HepG2 (cell line): Measurements from ENCODE around the gene NPTXR. TPM values are rescaled to one million over a fixed set of nuclear protein-coding genes. Genes with fewer than 3 reads are reported as not detected.

Experiments
- ELF3 ChIP-seq: IDR thresholded peaks from 2 replicates; pipeline ENCODE4 v1.6.1; 2016; ENCODE audit warnings: missing genetic modification reagents, missing compliant biosample characterization
- ETV5 ChIP-seq: IDR thresholded peaks from 2 replicates; pipeline ENCODE4 v1.6.1; 2018; ENCODE audit warnings: missing biosample characterization, missing genetic modification reagents, inconsistent platforms, borderline replicate concordance
- ETV6 ChIP-seq: sonication (generic); formaldehyde crosslinking; conservative IDR thresholded peaks from 2 replicates; pipeline ENCODE4 v1.4.0; 2020; ENCODE audit warnings: missing genetic modification reagents
- GATA4 ChIP-seq: sonication (generic); IDR thresholded peaks from 2 replicates; pipeline ENCODE4 v1.6.1; 2016; ENCODE audit warnings: antibody characterized with exemption, low read depth, borderline replicate concordance
- KDM5A ChIP-seq: fragments of 200-600 bp; sonication (generic); IDR thresholded peaks from 2 replicates; pipeline ENCODE4 v1.7.0; 2018; ENCODE audit warnings: antibody characterized with exemption, mild to moderate bottlenecking, low read length, borderline replicate concordance
- KMT2A ChIP-seq: sonication (generic); formaldehyde crosslinking; IDR thresholded peaks from 2 replicates; pipeline ENCODE4 v1.4.0; 2020; ENCODE audit warnings: missing genetic modification reagents
- MYNN ChIP-seq: sonication (generic); formaldehyde crosslinking; IDR thresholded peaks from 2 replicates; pipeline ENCODE4 v1.4.0; 2020; ENCODE audit warnings: mild to moderate bottlenecking, low read depth, missing genetic modification reagents
- RARA ChIP-seq: IDR thresholded peaks from 2 replicates; pipeline ENCODE4 v1.6.1; 2016; ENCODE audit warnings: missing genetic modification reagents, missing compliant biosample characterization
- RBM22 ChIP-seq: fragments of 200-400 bp; formaldehyde crosslinking; optimal IDR thresholded peaks from 2 replicates; pipeline ENCODE3; 2017; ENCODE audit warnings: mild to moderate bottlenecking, low read length, moderate library complexity
- TARDBP ChIP-seq: sonication (generic); formaldehyde crosslinking; IDR thresholded peaks from 2 replicates; pipeline ENCODE4 v1.8.0; 2022; ENCODE audit warnings: mild to moderate bottlenecking, missing genetic modification reagents
- YEATS4 ChIP-seq: sonication (generic); formaldehyde crosslinking; IDR thresholded peaks from 2 replicates; pipeline ENCODE4 v1.4.0; 2020; ENCODE audit warnings: missing genetic modification reagents, borderline replicate concordance
- ZFP41 ChIP-seq: sonication (generic); formaldehyde crosslinking; IDR thresholded peaks from 2 replicates; pipeline ENCODE4 v1.4.0; 2020; ENCODE audit warnings: mild to moderate bottlenecking, missing genetic modification reagents, borderline replicate concordance
- ZFYVE20 ChIP-seq: sonication (generic); formaldehyde crosslinking; IDR thresholded peaks from 2 replicates; pipeline ENCODE4 v1.8.0; 2023; ENCODE audit warnings: low read depth, mild to moderate bottlenecking, moderate library complexity, missing genetic modification reagents, borderline replicate concordance
- ZNF296 ChIP-seq: sonication (generic); formaldehyde crosslinking; conservative IDR thresholded peaks from 2 replicates; pipeline ENCODE4 v1.5.0; 2020; ENCODE audit warnings: mild to moderate bottlenecking, missing genetic modification reagents
- ZNF644 ChIP-seq: IDR thresholded peaks from 2 replicates; pipeline ENCODE4 v1.6.1; 2016; ENCODE audit warnings: low read depth
- ZNF720 ChIP-seq: sonication (generic); formaldehyde crosslinking; IDR thresholded peaks from 2 replicates; pipeline ENCODE4 v1.4.0; 2020; ENCODE audit warnings: missing genetic modification reagents
- ZNF724P ChIP-seq: sonication (generic); formaldehyde crosslinking; IDR thresholded peaks from 2 replicates; pipeline ENCODE4 v1.8.0; 2022; ENCODE audit warnings: missing genetic modification reagents, borderline replicate concordance
- ZNF792 ChIP-seq: IDR thresholded peaks from 2 replicates; pipeline ENCODE4 v1.6.1; 2016
- polyA plus RNA-seq, 8 experiments: library from polyadenylated mRNA; depleted of rRNA in 3 of 8; stranded (reverse) in 7 of 8; unstranded in 1 of 8; fragments of >200 nt; fragmentation: Illumina TruSeq in 4 of 8; extraction: Trizol in 4 of 8; gene quantifications; 2 replicates each; pipeline versions ENCODE4 v1.2.1 to v1.2.3, GENCODE V29; 2011 to 2016; ENCODE audit warnings: low read depth in 4 of 8, missing spikeins in 1 of 8, mixed read lengths in 1 of 8; ENCODE audit not compliant: insufficient read depth in 1 of 8
- total RNA-seq, 5 experiments: library from RNA; depleted of rRNA; stranded (reverse); fragments of >200 nt; fragmentation: Illumina TruSeq; extraction: Trizol; gene quantifications; 2 replicates each; pipeline ENCODE4 v1.2.3, GENCODE V29; 2016; ENCODE audit warnings: low read depth in 1 of 5
- TF ChIP-seq, protein P1 (sequence below), 2 experiments: sonication (generic) in 1 of 2; formaldehyde crosslinking in 1 of 2; IDR thresholded peaks; 2 replicates each; pipeline versions ENCODE4 v1.4.0 to v1.6.1; 2016 to 2020; ENCODE audit warnings: borderline replicate concordance in 1 of 2, low read depth in 1 of 2, mild to moderate bottlenecking in 1 of 2, missing genetic modification reagents in 1 of 2
- TF ChIP-seq, protein P2 (sequence below): IDR thresholded peaks from 2 replicates; pipeline ENCODE4 v1.6.1; 2018; ENCODE audit warnings: missing genetic modification reagents
- TF ChIP-seq, protein P3 (sequence below): sonication (generic); formaldehyde crosslinking; IDR thresholded peaks from 2 replicates; pipeline ENCODE4 v1.5.1; 2020; ENCODE audit warnings: mild to moderate bottlenecking, missing genetic modification reagents, moderate library complexity

NPTXR gene
- total and polyA plus RNA-seq, 2 of the 13 experiments (the other 11 are each of a cell fraction or from before 2014, with no cell fraction given): 2.6 to 4.8 TPM

DNA sequence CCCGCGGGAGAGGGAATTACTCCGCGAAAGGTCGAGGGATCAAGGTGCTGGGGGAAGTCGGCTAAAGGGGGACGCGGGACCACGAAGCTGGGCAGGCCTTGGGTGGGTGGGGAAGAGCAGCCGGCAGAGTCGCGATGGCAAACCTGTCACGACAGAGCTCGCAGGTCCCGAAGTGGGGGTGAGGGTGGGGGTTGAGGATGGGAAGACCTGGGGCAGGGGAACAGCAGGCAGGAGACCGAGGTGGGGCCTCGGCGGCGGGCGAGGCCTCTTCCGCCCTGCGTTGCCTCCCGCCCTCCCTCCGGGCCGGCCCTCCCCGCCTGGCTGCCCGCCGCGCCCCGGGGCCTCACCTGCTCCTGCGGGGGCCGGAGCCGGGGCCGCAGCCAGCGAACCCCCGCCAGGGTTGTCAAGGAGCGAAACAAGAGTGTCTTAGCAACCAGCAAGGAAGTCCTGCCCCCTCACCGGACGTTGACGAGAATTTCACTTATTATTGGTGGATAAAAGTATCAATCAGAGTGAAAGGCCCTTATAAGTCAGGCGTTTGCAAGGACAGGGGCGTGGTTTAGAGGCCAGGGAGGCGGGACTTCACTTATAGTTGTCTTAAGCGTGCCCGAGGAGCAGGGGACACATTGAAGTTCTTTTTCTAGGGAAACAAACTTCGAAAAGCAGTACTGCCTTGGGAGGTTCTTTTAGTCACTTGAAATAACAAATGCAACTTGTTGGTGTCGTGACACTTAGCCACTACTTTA is 49.9 kb downstream of the NPTXR start, which contains the start of gene DNAL4 (continued):
- TF ChIP-seq KMT2A (no peak), MYNN (CRISPR knock-in tag) (no peak), ETV6 (CRISPR knock-in tag) (no peak), RBM22 (no peak), ZNF296 (no peak), GATA4 (no peak), ZFYVE20 (CRISPR knock-in tag) (no peak), TARDBP (CRISPR knock-in tag) (no peak), ELF3 (CRISPR knock-in tag) (0 out of 2 replicates have a peak, but pooled peaks have one; percentile 17), ZNF724P (no peak), RARA (CRISPR knock-in tag) (no peak), KDM5A (peak; percentile 38; the same call in 1 of the 2 replicates), ZNF792 (CRISPR knock-in tag) (no peak), ZFP41 (CRISPR knock-in tag) (no peak), ZNF644 (CRISPR knock-in tag) (no peak), ZNF720 (CRISPR knock-in tag) (no peak), YEATS4 (CRISPR knock-in tag) (peak; percentile 56; the same call in 1 of the 2 replicates), ETV5 (CRISPR knock-in tag) (peak; percentile 22; the same call in 1 of the 2 replicates)
- TF ChIP-seq, protein P1, sequence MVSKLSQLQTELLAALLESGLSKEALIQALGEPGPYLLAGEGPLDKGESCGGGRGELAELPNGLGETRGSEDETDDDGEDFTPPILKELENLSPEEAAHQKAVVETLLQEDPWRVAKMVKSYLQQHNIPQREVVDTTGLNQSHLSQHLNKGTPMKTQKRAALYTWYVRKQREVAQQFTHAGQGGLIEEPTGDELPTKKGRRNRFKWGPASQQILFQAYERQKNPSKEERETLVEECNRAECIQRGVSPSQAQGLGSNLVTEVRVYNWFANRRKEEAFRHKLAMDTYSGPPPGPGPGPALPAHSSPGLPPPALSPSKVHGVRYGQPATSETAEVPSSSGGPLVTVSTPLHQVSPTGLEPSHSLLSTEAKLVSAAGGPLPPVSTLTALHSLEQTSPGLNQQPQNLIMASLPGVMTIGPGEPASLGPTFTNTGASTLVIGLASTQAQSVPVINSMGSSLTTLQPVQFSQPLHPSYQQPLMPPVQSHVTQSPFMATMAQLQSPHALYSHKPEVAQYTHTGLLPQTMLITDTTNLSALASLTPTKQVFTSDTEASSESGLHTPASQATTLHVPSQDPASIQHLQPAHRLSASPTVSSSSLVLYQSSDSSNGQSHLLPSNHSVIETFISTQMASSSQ (IDR thresholded peaks at IDR 0.05; ENCODE audit: low read depth): no peak
- TF ChIP-seq, protein P1 (CRISPR knock-in tag; IDR thresholded peaks at IDR 0.05; ENCODE audit: borderline replicate concordance): no peak
- TF ChIP-seq, protein P2, sequence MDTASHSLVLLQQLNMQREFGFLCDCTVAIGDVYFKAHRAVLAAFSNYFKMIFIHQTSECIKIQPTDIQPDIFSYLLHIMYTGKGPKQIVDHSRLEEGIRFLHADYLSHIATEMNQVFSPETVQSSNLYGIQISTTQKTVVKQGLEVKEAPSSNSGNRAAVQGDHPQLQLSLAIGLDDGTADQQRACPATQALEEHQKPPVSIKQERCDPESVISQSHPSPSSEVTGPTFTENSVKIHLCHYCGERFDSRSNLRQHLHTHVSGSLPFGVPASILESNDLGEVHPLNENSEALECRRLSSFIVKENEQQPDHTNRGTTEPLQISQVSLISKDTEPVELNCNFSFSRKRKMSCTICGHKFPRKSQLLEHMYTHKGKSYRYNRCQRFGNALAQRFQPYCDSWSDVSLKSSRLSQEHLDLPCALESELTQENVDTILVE (CRISPR knock-in tag): no peak; the same call in 1 of the 2 replicates
- TF ChIP-seq, protein P3, sequence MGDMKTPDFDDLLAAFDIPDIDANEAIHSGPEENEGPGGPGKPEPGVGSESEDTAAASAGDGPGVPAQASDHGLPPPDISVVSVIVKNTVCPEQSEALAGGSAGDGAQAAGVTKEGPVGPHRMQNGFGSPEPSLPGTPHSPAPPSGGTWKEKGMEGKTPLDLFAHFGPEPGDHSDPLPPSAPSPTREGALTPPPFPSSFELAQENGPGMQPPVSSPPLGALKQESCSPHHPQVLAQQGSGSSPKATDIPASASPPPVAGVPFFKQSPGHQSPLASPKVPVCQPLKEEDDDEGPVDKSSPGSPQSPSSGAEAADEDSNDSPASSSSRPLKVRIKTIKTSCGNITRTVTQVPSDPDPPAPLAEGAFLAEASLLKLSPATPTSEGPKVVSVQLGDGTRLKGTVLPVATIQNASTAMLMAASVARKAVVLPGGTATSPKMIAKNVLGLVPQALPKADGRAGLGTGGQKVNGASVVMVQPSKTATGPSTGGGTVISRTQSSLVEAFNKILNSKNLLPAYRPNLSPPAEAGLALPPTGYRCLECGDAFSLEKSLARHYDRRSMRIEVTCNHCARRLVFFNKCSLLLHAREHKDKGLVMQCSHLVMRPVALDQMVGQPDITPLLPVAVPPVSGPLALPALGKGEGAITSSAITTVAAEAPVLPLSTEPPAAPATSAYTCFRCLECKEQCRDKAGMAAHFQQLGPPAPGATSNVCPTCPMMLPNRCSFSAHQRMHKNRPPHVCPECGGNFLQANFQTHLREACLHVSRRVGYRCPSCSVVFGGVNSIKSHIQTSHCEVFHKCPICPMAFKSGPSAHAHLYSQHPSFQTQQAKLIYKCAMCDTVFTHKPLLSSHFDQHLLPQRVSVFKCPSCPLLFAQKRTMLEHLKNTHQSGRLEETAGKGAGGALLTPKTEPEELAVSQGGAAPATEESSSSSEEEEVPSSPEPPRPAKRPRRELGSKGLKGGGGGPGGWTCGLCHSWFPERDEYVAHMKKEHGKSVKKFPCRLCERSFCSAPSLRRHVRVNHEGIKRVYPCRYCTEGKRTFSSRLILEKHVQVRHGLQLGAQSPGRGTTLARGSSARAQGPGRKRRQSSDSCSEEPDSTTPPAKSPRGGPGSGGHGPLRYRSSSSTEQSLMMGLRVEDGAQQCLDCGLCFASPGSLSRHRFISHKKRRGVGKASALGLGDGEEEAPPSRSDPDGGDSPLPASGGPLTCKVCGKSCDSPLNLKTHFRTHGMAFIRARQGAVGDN (CRISPR knock-in tag): peak; percentile 58
